ENCODE data around the gene LENG1.

DNA sequence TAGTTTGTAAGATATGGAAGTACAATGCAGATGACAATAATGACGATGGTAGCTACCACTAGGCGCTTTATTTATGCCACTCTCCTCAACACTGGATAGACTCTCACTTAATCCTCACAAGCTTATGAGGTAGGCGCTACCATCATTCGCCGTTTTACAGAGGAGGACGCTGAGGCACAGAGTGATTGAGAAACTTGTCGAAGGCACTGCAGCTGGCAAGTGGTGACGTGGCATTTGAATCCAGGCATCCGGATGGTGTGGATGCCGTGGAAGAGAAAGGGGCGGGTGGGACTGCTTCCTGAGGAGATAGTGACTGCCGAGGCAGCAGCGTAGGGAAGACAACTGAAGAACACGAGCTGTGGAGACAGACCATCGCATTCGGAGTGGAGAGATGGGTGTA is 39.9 kb upstream of the LENG1 start:
- TF ChIP-seq, protein P1, sequence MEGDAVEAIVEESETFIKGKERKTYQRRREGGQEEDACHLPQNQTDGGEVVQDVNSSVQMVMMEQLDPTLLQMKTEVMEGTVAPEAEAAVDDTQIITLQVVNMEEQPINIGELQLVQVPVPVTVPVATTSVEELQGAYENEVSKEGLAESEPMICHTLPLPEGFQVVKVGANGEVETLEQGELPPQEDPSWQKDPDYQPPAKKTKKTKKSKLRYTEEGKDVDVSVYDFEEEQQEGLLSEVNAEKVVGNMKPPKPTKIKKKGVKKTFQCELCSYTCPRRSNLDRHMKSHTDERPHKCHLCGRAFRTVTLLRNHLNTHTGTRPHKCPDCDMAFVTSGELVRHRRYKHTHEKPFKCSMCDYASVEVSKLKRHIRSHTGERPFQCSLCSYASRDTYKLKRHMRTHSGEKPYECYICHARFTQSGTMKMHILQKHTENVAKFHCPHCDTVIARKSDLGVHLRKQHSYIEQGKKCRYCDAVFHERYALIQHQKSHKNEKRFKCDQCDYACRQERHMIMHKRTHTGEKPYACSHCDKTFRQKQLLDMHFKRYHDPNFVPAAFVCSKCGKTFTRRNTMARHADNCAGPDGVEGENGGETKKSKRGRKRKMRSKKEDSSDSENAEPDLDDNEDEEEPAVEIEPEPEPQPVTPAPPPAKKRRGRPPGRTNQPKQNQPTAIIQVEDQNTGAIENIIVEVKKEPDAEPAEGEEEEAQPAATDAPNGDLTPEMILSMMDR (IDR thresholded peaks at IDR 0.05; ENCODE audit: low read depth, low read length), result no peak
- TF ChIP-seq EZH2phosphoT487 (IDR thresholded peaks at IDR 0.05; ENCODE audit: low read depth), result no peak

Data from OCI-LY3 (cell line).